GM12878 (cell line): ENCODE measurements around the gene MT1X. TPM values are rescaled to one million over a fixed set of nuclear protein-coding genes. Genes with fewer than 3 reads are reported as not detected.
A peak's percentile ranks its signal among the peaks of the same experiment; 100 is the strongest.

ENCODE experiments used
- ATAC-seq: fragments of 200-7000 bp; cut with Tn5 transposase; 3 replicates; pipeline ENCODE4 v1.9.1; 2020; ENCODE audit warnings: mild to moderate bottlenecking, moderate library complexity
- BruUV-seq: library from RNA; stranded (reverse); fragments of 400-500 nt; replicated peaks from 2 replicates; lab custom pipeline; 2021; lab: Mats Ljungman, UMichigan
- CTCF ChIA-PET: fragments of 300-600 bp; sonication (Branson Sonifier 250); formaldehyde crosslinking; extraction: SDS; loops from one replicate; lab custom pipeline; 2021; ENCODE audit warnings: inconsistent platforms; lab: Yijun Ruan, JAX
- POLR2A ChIA-PET: fragments of 350-600 bp; formaldehyde crosslinking; extraction: SDS; loops from one replicate; lab custom pipeline; 2021; ENCODE audit warnings: inconsistent platforms; lab: Charles Lee
- RAD21 ChIA-PET: fragments of 300-600 bp; sonication (Branson Sonifier 250); formaldehyde crosslinking; loops from one replicate; lab custom pipeline; 2023; ENCODE audit warnings: antibody characterized with exemption; ENCODE audit not compliant: unreplicated experiment; lab: Charles Lee
- SMC1A ChIA-PET: fragments of 300-600 bp; sonication (Branson Sonifier 250); formaldehyde crosslinking; loops from one replicate; lab custom pipeline; 2023; ENCODE audit not compliant: unreplicated experiment, uncharacterized antibody; lab: Charles Lee
- DNase-seq: peaks from one replicate; pipeline ENCODE4 v3.0.0-alpha.2; 2011; ENCODE audit warnings: low read depth, low spot score
- FAIRE-seq: peaks from 3 replicates; lab custom pipeline; 2011; peaks lifted over from hg19 to GRCh38; lab: Jason Lieb, UNC
- H2AFZ ChIP-seq: 2 replicates; pipeline ENCODE4 v1.6.0; 2011; ENCODE audit warnings: low read depth, low read length, control low read depth; ENCODE audit not compliant: control insufficient read depth
- H3K27ac ChIP-seq: 2 replicates; pipeline ENCODE4 v1.5.1; 2011; ENCODE audit warnings: control low read depth; ENCODE audit not compliant: control insufficient read depth, insufficient read depth
- H3K27me3 ChIP-seq, 2 experiments: replicated peaks in 1 of 2; 2 replicates each; pipeline versions ENCODE4 v1.6.0 to v1.6.1; 2011; ENCODE audit warnings: low read length in 1 of 2; ENCODE audit not compliant: control insufficient read depth in 2 of 2, insufficient read depth in 2 of 2
- H3K36me3 ChIP-seq, 2 experiments: 2 replicates each; pipeline ENCODE4 v1.5.1; 2011; ENCODE audit warnings: low read length in 1 of 2; ENCODE audit not compliant: control insufficient read depth in 2 of 2, insufficient read depth in 2 of 2
- H3K4me1 ChIP-seq: 2 replicates; pipeline ENCODE4 v1.6.1; 2011; ENCODE audit warnings: mild to moderate bottlenecking, low read length, moderate library complexity, mixed read lengths; ENCODE audit not compliant: control insufficient read depth, insufficient read depth
- H3K4me2 ChIP-seq: 2 replicates; pipeline ENCODE4 v1.6.0; 2011; ENCODE audit warnings: control low read depth; ENCODE audit not compliant: control insufficient read depth, insufficient read depth
- H3K4me3 ChIP-seq: fragments of 200-600 bp; sonication (generic); 2 replicates; pipeline ENCODE4 v1.5.1; 2016
- H3K79me2 ChIP-seq: 2 replicates; pipeline ENCODE4 v1.6.0; 2011; ENCODE audit warnings: low read length; ENCODE audit not compliant: control insufficient read depth, insufficient read depth
- H3K9ac ChIP-seq: 2 replicates; pipeline ENCODE4 v1.8.0; 2011; ENCODE audit warnings: low read length, control low read depth, mixed read lengths; ENCODE audit not compliant: control insufficient read depth, insufficient read depth
- H3K9me3 ChIP-seq: replicated peaks from 3 replicates; pipeline ENCODE4 v1.5.1; 2011; ENCODE audit warnings: mild to moderate bottlenecking, low read length; ENCODE audit not compliant: control insufficient read depth, insufficient read depth
- H4K20me1 ChIP-seq: 2 replicates; pipeline ENCODE4 v1.6.0; 2011; ENCODE audit not compliant: control insufficient read depth, insufficient read depth
- BHLHE40 ChIP-seq, 2 experiments: fragments of 450-650 bp in 1 of 2; IDR thresholded peaks; 2 replicates each; pipeline ENCODE4 v1.6.1; 2011 to 2017; ENCODE audit warnings: low read depth in 2 of 2, borderline replicate concordance in 1 of 2, improper control_type of control experiment in 1 of 2, low read length in 1 of 2, mild to moderate bottlenecking in 1 of 2
- HDGF ChIP-seq: fragments of 450-650 bp; IDR thresholded peaks from 2 replicates; pipeline ENCODE4 v1.6.1; 2016; ENCODE audit warnings: antibody characterized with exemption
- PML ChIP-seq: IDR thresholded peaks from 2 replicates; pipeline ENCODE4 v1.6.1; 2012; ENCODE audit warnings: low read length, inconsistent platforms
- RAD51 ChIP-seq: fragments of 450-650 bp; IDR thresholded peaks from 2 replicates; pipeline ENCODE4 v1.6.1; 2016; ENCODE audit warnings: moderate library complexity, mild to moderate bottlenecking, inconsistent platforms
- RCOR1 ChIP-seq: conservative IDR thresholded peaks from 2 replicates; pipeline ENCODE4 v1.6.1; 2012; ENCODE audit warnings: low read depth, low read length, improper control_type of control experiment
- SMAD1 ChIP-seq: fragments of 450-650 bp; IDR thresholded peaks from 2 replicates; pipeline ENCODE4 v1.6.1; 2018; ENCODE audit warnings: mild to moderate bottlenecking, low read depth; ENCODE audit not compliant: partially characterized antibody
- SP1 ChIP-seq: IDR thresholded peaks from one replicate; pipeline ENCODE4 v1.6.1; 2011; ENCODE audit warnings: low read depth, low read length
- TAF1 ChIP-seq: IDR thresholded peaks from 2 replicates; pipeline ENCODE4 v1.6.1; 2011; ENCODE audit warnings: mild to moderate bottlenecking, low read depth, low read length, borderline replicate concordance
- ZBED1 ChIP-seq: IDR thresholded peaks from 2 replicates; pipeline ENCODE4 v1.6.1; 2016; ENCODE audit warnings: borderline replicate concordance
- ZBTB40 ChIP-seq: fragments of 450-650 bp; IDR thresholded peaks from 2 replicates; pipeline ENCODE4 v1.6.1; 2016; ENCODE audit warnings: mild to moderate bottlenecking, moderate library complexity, borderline replicate concordance
- ZNF622 ChIP-seq: fragments of 450-650 bp; IDR thresholded peaks from 2 replicates; pipeline ENCODE4 v1.6.1; 2017; ENCODE audit warnings: mild to moderate bottlenecking, inconsistent platforms
- WGBS: methylation state at CpG from one replicate; pipeline ENCODE4 v1.1.6; 2016; ENCODE audit warnings: low lambda C conversion rate; ENCODE audit not compliant: insufficient replicate concordance, insufficient coverage; ENCODE audit errors: missing lambda C conversion rate; 5-methylcytosine and 5-hydroxymethylcytosine counted together
- in situ Hi-C: fragments of 300-500 bp; cut with MboI; formaldehyde crosslinking; loops from 9 replicates; pipeline ENCODE4 v1.14.3; 2018; ENCODE audit warnings: mixed read lengths
- intact Hi-C: fragments of 100-400 bp; cut with micrococcal nuclease; formaldehyde crosslinking; loops from one replicate; pipeline ENCODE4 v1.14.2; 2022; ENCODE audit not compliant: unreplicated experiment
- polyA plus RNA-seq, 11 experiments: library from polyadenylated mRNA; depleted of rRNA in 4 of 11; unstranded in 6 of 11; stranded (reverse) in 5 of 11; fragments of >200 nt; fragmentation: Nextera tagmentation in 4 of 11; fragmentation: Illumina TruSeq in 1 of 11; extraction: Ambion mirVana in 4 of 11; extraction: Trizol in 1 of 11; gene quantifications; 1 replicate in 1 of 11; 2 replicates in 10 of 11; pipeline versions ENCODE4 v1.2.1 to v1.2.3, GENCODE V29; 2011 to 2016; ENCODE audit warnings: inconsistent platforms in 2 of 11, missing spikeins in 2 of 11, low read depth in 1 of 11
- total RNA-seq, 4 experiments: library from RNA; depleted of rRNA in 3 of 4; stranded (reverse); fragments of >200 nt in 3 of 4; fragmentation: Illumina TruSeq in 1 of 4; extraction: Trizol in 1 of 4; gene quantifications; 2 replicates each; pipeline versions ENCODE4 v1.2.1 to v1.2.3, GENCODE V29; 2013 to 2021
- TF ChIP-seq, protein P1 (sequence below): IDR thresholded peaks from 2 replicates; pipeline ENCODE4 v1.6.1; 2012; ENCODE audit warnings: low read depth, low read length, improper control_type of control experiment

The MT1X gene
- total and polyA plus RNA-seq, 10 of the 15 experiments (the other 5 are each of a cell fraction or from before 2014, with no cell fraction given), result 5.8 to 65.6 (median 15.4) TPM

DNA sequence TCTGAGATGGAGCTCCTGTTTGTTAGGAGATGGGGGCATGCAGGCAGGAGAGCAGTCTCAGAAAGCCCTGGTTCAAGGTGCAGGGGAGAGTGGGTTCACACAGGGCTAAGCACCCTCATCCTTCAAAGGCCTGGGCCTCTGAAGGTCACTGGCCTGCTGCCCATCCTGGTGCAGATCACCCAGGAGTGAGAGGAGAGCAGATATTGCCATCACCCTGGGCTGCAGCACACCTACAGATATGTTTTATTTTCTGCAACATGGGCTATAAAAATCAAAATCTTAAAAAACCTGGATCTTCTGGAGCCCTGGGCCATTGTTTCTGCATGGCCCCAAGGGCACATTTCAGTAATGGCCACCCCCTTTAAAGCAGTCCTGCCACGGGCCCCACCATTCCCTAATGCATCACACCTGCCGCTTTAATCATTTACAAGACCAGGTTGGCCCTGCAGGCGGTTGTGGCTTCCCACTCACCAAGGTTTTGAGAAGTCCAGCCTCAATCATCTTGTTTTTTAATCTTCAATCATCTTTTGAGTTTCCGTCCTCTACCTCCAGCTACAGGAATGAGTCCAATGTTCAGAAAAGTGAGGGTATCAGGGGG is 27.3 kb downstream of the MT1X start (continued):
- TF ChIP-seq SMAD1 (no peak), ZNF622 (no peak), TAF1 (no peak), RAD51 (no peak), ZBED1 (no peak), PML (no peak), HDGF (no peak)

DNA sequence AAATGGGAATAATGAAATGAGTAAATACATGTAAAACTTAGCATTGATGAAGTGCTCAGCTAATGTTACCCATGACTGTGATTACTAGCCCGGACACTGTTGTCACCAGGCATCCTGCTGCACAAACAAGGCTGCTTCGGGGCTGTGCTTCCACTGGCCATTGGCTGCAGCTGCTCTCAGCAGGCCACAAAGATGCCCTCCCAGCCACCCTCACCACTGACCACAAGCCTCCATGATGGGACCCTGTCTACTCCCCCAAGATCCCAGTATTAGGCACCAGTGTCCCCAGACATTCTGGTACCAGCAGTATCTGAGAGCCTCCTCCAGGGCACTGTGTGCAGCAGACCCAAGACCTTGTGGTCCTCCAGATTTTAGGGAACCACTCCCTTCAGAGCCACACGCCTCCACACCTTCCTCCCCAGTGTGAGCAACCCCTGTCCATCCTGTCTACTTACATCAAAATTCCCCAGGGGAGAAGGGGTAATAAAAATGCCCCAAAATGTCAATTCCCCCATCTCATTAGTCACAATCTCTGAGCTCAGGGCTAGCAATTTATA is 28.0 kb downstream of the MT1X start:
- H3K27me3 ChIP-seq, result no peaks in the 10 kb centered on the region
- no peak overlapping the region for H3K4me2 ChIP-seq
- H3K79me2 ChIP-seq, result no peaks in the 10 kb centered on the region
- no peak overlapping the region for H3K27ac ChIP-seq
- TF ChIP-seq SP1, result no peak
- TF ChIP-seq RCOR1, result no peak
- TF ChIP-seq ZBTB40, result no peak
- no peak for TF ChIP-seq BHLHE40 (IDR thresholded peaks at IDR 0.05; ENCODE audit: borderline replicate concordance in 1 of 2, low read depth in 2 of 2, low read length in 1 of 2)
- TF ChIP-seq, protein P1, sequence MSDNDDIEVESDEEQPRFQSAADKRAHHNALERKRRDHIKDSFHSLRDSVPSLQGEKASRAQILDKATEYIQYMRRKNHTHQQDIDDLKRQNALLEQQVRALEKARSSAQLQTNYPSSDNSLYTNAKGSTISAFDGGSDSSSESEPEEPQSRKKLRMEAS, result no peak
- TF ChIP-seq, all 136 proteins: peak for 0
- Histone ChIP-seq H4K20me1 (no peaks in the 10 kb centered on the region), H3K4me3 (no peak overlapping the region), H2AFZ (no peak overlapping the region), H3K36me3 (no peaks in the 10 kb centered on the region), H3K4me1 (no peaks in the 10 kb centered on the region), H3K9ac (no peak overlapping the region), H3K9me3 (no peaks in the 10 kb centered on the region; the same call in 2 of the 3 replicates)
- ChIA-PET RAD21 (no interaction called here), SMC1A (no interaction called here), CTCF (interaction anchor here (1.0 kb wide), 1 partner anchor 9 kb away, joined by 3 read pairs; no protein-coding TSS in a partner anchor), POLR2A (no interaction called here)
- intact Hi-C loops (no loop called here), in situ Hi-C loops (no loop called here)
- 27% methylated on average over 3 of the region's 3 CpGs for WGBS
- no TSS peak for BruUV-seq
- DNase-seq (no peak), FAIRE-seq (no peak), ATAC-seq (peak; percentile 51)
